GM11168 (cell line): ENCODE results near the gene MAGI1.
"Not testable (repeated sequence)": the region's sequence is repeated elsewhere in the genome, so short reads cannot be mapped to it uniquely, and the experiment has no call there.

Experiments
- in situ Hi-C: fragments of 300-500 bp; cut with MboI; formaldehyde crosslinking; loops from one replicate; pipeline ENCODE4 v1.12.0; 2022; ENCODE audit warnings: low sequenced_read_pairs; ENCODE audit not compliant: unreplicated experiment

Gene MAGI1

GRCh38 chr3:66041116-66041515, 2.4 kb upstream of the MAGI1 start:
- in situ Hi-C loops = no loop called here

GRCh38 chr3:66039590-66039887, 821 bp upstream of the MAGI1 start:
- in situ Hi-C loops = no loop called here

GRCh38 chr3:66038384-66038725, 363 bp downstream of the MAGI1 start:
- in situ Hi-C loops = no loop called here

GRCh38 chr3:66037986-66038369, 740 bp downstream of the MAGI1 start:
- in situ Hi-C loops = no loop called here

- in situ Hi-C loops = no loop called here
Observed at GRCh38 chr3:66037330-66037985, 1.3 kb downstream of the MAGI1 start.

- in situ Hi-C loops = no loop called here
Observed at GRCh38 chr3:66036586-66037148, 2.1 kb downstream of the MAGI1 start.

GRCh38 chr3:66035763-66036477, 2.8 kb downstream of the MAGI1 start:
- in situ Hi-C loops = no loop called here

- in situ Hi-C loops = no loop called here
Observed at GRCh38 chr3:66033241-66034138, 5.2 kb downstream of the MAGI1 start.

GRCh38 chr3:66031102-66031698, 7.5 kb downstream of the MAGI1 start:
- in situ Hi-C loops = no loop called here

GRCh38 chr3:66029443-66029842, 9.3 kb downstream of the MAGI1 start:
- in situ Hi-C loops = no loop called here

GRCh38 chr3:66029014-66029413, 9.7 kb downstream of the MAGI1 start:
- in situ Hi-C loops = no loop called here

GRCh38 chr3:66028457-66028856, 10.3 kb downstream of the MAGI1 start:
- in situ Hi-C loops = no loop called here

GRCh38 chr3:66027099-66027498, 11.6 kb downstream of the MAGI1 start:
- in situ Hi-C loops = not testable (repeated sequence)

- in situ Hi-C loops = no loop called here
Observed at GRCh38 chr3:66023738-66024385, 14.9 kb downstream of the MAGI1 start.

GRCh38 chr3:66023229-66023628, 15.5 kb downstream of the MAGI1 start:
- in situ Hi-C loops = no loop called here

GRCh38 chr3:66021731-66022131, 17.0 kb downstream of the MAGI1 start:
- in situ Hi-C loops = no loop called here

- in situ Hi-C loops = no loop called here
Observed at GRCh38 chr3:66019896-66020295, 18.8 kb downstream of the MAGI1 start.

GRCh38 chr3:66018057-66019033, 20.4 kb downstream of the MAGI1 start:
- in situ Hi-C loops = no loop called here

GRCh38 chr3:66017591-66017990, 21.1 kb downstream of the MAGI1 start:
- in situ Hi-C loops = no loop called here
